GDM1 (cell line): ENCODE results near the gene KLF12.

Experiments
- DNase-seq: peaks from one replicate; lab custom pipeline; 2025; lab: John Stamatoyannopoulos, UW

KLF12 gene

DNA sequence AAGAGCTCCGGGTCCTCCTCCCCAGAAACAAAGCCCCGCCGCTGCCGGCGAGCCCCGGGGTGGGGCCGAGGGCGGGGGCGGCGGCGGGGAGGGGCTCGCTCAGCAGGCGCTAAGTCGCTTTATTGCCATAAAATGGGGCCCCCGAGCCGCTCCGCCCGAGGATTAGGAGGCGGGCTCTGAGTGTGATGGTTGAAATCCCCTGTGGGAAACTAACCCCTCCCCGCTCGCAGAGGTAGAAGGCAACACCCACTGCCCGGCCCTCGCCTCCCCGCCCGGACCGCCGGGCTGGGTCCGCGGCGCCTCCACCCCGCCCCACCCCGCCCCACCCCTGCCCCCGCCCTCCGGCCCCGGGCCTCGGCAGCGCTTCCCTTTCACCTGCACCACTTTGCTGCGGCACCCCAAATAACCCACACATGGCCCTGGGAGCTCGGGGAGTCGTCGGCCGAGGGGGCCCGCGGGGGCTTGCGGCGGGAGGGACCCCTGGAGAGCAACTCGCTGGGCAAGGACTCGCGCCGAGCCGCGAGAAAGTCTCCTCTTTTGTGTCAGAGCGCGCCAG is at the start of gene KLF12:
Gene KLF12, minus strand, starts transcription at position 184 of the 556 bp plus-strand sequence.
- no peak for DNase-seq

DNA sequence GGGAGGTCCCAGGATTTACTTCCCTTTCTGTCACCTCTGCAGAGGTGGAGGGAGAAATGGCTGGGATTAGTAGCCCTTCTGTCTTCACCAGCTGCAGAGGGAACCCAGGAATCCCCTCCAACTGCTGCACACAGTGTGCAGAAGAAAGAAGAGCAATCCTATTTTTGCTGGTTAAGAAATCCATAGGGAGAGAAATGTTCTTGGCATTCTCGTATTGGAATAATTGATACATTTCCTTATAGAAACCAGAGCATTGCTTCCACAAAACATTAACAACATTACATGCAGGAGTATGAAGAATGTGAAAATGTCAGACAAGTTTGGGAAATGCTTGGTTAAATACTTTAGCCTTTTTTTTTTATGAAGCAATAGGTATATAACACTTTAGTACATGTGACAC is 48.3 kb upstream of the KLF12 start:
- DNase-seq = no peak

DNA sequence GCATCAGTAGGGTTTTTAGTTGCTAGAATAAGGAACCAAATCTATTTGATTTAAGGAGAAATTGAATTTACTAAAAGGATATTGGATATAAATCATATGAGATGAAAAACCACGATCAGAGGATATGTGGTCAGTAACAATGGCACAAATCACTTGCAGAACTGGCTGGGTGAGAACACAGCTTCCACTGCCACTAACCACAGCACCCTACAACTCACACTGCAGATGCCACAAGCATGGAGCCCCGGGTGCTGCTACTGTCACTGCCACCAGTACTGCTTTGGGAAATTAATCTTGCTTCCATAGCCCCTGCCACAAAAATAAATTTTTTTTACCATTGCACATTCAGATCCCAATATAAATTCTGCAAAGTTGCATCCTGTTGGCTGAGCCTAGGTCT is 40.6 kb upstream of the KLF12 start:
- no peak for DNase-seq

- no peak for DNase-seq
These were observed 39.6 kb upstream of the KLF12 start for GRCh38 chr13:74173822-74174221.

GRCh38 chr13:74171641-74172040 is 37.4 kb upstream of the KLF12 start:
- no peak for DNase-seq

GRCh38 chr13:74169676-74170075 is 35.5 kb upstream of the KLF12 start:
- no peak for DNase-seq

- no peak for DNase-seq
These were observed 34.1 kb upstream of the KLF12 start for GRCh38 chr13:74168263-74168675.

DNA sequence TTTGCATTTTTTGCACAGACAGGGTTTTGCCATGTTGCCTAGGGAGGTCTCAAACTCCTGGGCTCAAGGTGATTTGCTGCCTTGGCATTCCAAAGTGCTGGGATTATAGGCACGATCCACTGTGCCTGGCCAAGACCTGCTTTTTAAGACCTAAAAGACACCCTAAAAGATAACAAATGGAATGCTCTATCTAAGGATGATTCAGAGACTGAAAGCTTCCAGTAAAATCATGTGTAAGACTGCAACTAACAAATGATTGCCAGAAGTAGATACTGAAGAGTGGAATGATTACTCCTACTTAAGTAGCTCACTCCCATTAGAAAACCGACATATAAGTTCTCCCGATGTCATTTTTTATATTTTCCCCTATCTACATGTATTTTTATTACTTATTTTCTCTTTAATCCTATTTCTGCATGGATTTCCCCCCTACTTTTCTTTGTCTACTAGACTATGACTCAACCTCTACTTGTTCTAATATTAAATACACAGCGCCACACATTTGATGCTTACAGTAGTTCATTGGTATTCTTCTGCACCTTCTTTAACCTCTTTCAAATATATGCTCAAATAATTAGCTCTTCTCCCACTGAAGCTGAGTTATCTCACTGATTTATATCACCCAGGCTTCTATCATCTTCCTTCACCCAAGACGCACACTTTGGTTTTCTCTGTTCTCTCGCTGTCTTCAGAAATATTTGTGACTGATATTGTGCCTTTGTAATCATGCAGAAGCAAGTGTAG is 32.2 kb upstream of the KLF12 start:
- DNase-seq = no peak

GRCh38 chr13:74162782-74163181 is 28.6 kb upstream of the KLF12 start:
- DNase-seq = no peak

- DNase-seq = no peak
These were observed 27.9 kb upstream of the KLF12 start for GRCh38 chr13:74162135-74162534.

- no peak for DNase-seq
These were observed 24.6 kb upstream of the KLF12 start for GRCh38 chr13:74158571-74159352.

- no peak for DNase-seq
These were observed 23.8 kb upstream of the KLF12 start for GRCh38 chr13:74158028-74158427.

DNA sequence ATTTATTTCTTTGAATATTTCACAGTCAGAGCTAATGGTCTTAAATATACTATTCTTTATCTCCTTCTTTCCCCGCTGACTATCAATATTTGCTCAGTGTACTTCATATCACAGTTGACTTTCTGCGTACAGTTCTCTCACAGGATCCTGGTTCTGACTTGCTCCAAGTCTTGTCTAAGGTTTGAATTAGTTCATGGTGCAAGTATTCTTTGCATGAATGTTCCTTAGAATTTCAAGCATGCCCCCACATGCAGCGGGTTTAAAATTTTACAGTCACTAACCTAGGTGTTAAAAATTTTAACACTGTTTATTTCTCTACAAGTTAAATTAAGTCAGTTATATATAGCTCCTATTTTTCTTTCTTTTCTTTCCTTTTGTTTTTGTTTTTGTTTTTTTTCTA is 20.8 kb upstream of the KLF12 start:
- DNase-seq = no peak

DNA sequence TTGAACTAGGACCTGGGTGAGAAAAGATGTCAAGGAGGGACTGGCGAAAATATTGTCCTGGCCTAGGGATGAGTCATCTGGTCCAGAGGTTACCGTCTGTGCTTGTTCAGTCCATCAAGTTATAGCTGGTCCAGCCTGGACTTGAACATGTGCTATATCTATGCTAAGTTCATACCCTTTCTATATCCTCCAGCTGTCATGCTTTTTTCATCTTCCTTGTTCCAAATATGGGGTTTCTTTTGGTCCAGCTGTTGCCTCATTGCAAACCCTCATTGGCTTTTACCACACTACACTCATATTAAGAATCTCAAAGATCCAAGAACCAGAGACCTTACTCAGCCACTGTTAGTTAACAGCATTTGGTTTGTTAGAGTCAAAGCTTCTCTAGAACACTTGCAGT is 19.1 kb upstream of the KLF12 start:
- DNase-seq = no peak

DNA sequence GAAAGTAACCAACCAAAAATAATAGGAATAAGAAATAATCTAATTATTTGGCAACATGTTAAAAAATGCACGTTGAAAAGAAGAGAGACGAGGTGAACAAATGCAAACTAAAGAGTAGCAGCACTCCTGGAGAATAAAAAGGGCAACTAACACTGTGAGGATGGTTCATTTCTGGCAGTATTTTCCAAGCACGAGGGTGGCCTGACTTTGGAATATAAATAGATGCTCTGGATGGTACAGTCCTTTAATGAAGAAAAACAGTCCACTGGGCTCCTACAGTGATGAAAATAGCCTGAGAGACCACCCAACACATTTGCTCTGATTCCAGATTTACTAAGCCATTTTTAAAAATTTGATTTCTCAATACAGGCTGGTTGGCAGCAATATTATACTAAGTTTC is 17.7 kb upstream of the KLF12 start:
- DNase-seq = no peak

DNA sequence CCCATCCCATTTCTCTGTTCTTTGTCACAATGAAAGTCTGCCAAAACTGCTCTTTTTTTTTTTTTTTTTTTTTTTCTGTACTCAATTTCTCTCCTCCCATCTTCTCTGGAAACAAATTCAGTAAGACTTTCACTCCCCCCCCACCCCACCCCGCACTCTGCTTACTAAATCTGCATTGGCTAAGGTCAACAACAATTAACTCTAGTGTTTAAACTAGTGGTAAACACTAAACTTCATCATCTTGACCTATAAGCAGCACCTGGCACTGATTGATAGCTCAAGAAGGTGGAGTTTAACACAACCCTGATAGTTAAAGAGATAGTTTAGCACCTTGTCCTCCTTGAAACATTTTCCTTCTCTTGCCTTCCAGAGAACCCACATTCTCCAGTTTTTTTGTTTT is 14.1 kb upstream of the KLF12 start:
- DNase-seq = no peak

- no peak for DNase-seq
These were observed 11.2 kb upstream of the KLF12 start for GRCh38 chr13:74145249-74145975.

- no peak for DNase-seq
These were observed 10.1 kb upstream of the KLF12 start for GRCh38 chr13:74144269-74144668.

- no peak for DNase-seq
These were observed 8.1 kb upstream of the KLF12 start for GRCh38 chr13:74142257-74142656.

DNA sequence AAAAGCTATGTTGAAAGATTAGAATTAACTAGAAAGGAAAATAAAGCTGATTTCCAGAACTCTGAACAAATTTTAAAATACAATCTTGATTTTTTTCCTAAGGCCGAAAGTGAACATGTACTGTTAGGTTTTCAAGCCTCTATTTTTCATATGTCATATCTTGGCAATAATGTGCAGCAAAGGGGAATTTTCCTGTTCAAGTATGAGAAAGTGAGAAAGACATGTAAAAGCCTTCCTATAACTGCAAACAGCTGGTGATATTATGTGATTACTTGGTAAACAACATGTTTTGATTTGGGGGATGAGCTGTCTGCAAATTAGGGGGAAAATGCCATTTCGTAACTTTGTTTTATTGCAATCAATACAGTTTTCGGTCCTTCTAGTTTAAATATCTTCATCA is 4.0 kb upstream of the KLF12 start:
- no peak for DNase-seq

DNA sequence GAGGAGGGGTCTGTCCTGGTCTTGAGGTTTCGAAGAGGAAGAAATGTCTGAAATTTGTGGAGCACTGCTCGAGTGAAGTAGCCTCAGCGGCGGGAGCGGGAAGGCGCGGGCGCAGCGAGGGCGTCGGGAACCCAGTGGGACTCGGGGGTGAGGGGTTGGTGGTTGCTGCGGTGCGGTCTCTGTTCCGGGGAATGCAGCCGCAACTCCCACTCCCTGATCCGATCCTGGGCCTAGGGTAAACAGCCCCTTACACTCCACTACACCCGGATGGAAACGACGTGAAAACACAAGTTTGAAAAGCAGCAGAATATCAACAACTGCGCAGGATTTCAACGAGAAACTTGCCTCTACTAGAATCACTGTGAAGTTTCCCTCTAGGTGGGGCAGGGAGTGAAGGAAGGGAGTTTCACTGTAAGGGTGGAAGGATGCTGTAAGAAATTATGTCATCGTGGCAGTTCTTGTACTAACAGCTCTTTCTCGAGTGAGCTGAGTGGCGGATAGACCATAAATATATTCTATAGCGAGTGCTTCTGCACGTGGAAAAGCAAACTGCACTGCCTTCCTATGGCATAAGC is 2.0 kb upstream of the KLF12 start:
- no peak for DNase-seq
